HG03135 (cell line): ENCODE data around the gene TEKT4.
"Not testable (repeated sequence)": the region's sequence is repeated elsewhere in the genome, so short reads cannot be mapped to it uniquely, and the experiment has no call there.

ENCODE experiments used
- ATAC-seq: cut with Tn5 transposase; IDR thresholded peaks from one replicate; pipeline ENCODE4 v1.9.1; 2021; ENCODE audit warnings: mild to moderate bottlenecking, moderate library complexity; ENCODE audit not compliant: unreplicated experiment

TEKT4 gene

DNA sequence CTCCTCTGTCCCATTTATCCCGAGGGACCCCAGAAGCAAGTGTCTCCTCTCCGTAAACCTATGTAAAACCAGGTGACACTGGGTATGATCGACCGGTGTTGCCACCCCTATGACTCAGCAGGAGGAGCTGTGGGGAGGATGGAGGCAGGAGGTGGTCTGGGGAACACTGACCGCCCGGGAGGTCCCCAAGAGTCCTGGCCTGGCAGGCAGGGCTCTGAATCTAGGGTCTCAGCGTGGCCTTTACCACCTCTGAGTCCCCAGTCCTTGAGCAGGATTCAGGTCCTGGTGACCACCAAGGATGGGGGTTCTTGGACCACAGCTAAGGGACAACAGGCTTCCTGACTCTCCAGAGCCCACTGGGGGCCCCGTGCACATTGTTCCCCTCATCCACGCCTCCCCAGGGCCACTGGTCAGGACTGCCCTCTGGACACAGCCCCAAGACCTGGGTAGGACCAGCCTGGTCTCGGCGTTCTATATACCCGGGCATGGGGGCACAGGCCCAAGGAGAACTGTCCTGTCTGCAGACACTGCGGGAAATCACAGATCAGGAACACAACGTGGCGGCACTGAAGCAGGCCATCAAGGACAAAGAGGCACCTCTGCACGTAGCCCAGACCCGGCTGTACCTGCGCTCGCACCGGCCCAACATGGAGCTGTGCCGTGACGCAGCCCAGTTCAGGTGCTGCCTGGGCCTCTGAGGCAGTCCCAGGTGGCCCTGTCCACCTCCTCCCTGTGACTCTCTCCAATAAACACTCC lies 4.0 kb downstream of the TEKT4 start:
- no peak for ATAC-seq

DNA sequence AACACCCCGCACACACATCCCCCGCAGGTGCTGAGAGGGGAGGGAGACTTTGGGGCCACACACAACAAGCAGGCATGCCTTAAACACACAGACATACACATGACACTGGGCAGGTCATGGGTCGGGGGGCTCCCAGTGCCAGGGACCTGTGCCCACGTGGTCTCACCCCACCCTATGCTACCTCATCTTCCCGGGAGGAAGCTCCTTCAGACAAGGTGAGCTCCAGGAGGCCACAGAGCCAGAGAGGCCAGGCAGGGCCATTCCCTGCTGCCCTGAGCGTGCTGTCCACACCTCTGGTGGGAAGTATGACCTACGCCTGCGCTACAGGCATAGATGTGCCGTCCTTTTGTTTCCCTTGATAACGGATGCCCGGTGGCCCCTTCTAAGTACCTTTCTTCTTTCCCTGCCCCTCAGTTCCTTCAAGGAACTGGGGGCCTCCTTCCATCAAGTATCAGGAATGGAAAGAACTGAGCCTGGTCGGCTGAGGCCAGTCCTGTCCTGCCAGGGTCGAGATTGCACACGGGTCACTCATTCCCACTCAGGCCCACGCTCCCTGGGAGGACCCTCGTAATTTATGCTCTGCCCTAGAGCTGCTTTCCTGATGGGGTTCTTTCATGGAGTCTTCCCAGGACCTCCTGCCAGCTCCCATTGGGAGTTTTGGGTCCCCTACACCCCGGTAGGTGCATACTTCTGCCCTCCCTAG lies 4.7 kb downstream of the TEKT4 start:
- ATAC-seq = no peak

DNA sequence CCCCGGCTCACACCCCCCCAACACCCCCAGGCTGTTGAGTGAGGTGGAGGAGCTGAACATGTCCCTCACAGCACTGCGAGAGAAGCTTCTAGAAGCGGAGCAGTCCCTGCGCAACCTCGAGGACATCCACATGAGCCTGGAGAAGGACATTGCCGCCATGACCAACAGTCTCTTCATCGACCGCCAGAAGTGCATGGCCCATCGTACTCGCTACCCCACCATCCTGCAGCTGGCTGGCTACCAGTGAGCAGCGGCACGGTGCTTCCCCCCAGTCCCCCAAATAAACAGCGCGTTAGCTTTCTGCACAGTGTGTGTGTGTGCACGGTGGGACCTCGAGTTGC lies 5.3 kb downstream of the TEKT4 start:
- no peak for ATAC-seq

DNA sequence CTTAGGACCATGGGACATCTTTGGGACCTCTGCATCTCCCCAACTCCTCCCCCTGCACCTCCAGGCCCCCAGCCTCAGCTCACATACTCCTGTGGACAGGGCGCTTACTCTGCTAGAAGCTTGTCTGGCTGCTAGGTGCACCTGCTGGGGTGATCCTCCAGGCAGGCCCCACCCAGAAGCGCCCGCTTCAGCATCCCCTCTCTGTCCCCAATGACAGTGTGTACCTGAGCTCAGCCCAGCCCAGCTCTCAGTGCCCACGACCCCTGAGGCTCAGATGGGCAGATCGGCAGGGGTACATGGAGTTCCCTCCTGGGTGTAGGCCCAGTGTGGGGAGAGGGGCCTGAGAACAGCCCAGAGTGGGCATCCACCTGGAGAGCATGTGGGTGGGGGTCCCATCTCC lies 5.9 kb downstream of the TEKT4 start:
- ATAC-seq = no peak

DNA sequence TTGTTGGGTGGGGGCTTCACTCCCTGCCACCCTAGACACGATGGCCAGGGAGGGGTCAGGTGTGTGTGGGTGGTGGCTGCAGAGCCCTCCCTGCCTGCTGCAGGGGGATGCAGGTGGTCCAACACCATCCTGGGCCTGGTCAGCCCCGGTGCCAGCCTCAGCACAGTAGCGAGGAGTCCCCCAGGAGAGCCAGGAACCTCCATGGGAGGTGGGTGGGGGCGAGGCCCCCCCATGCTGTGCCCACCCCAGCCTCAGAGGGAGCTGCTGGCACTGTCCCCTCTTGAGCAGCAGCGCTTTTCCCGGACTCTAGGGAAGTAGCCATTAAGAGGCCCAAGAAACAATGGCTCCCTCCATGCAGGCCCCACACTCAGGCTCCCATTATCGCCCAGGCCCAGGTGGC lies 7.3 kb downstream of the TEKT4 start:
- not testable (repeated sequence) for ATAC-seq

DNA sequence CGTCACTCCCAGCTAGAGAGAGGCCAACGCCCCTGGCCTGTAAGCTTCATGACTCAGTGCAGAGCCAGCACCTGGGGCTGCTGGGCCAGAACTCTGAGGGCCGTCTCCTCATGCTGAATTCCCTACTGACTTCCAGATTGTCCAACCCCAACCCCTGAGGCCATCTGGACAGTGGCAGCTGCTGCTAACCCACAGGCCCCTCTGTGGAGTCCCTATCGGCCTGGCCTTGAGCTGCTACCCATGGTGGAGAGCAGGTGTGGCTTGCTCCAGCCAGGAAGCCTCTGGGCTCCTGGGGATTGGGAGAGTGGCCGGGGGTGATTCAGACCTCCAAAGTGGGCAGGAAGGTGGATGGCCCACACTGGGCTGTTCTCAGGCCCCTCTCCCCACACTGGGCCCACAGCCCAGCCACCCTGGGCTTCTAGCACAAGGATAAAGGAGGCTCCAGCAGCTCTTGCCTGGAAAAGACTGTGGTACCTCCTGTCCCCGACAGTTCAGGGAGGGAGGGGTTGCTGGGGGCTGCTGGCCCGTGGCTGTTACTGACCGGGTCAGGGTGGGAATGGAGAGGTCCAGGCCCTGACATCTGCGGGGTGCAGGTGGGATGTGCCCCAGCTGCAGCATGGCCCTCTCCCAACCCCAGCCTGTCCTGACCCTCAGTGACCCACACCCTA lies 8.2 kb downstream of the TEKT4 start:
- ATAC-seq = no peak

DNA sequence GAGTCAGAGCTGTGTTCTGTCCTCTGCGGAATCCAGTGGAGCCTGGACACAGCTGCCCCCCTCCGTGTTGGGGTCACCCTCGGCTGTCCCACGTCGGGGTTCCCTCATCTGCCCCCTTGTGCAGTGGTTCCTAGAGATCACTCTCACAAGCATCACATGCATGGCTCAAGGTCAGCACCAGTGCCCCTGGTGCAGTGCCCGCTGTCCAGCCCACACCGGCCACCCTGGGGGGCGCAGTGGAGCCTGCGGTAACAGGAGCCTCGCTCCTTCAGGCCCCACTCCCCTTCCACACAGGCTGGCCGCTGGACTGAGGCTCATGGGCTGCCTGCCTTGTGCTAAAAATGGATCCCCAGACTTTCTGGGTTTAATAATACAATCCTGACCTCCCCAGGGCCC lies 8.8 kb downstream of the TEKT4 start:
- ATAC-seq = no peak

DNA sequence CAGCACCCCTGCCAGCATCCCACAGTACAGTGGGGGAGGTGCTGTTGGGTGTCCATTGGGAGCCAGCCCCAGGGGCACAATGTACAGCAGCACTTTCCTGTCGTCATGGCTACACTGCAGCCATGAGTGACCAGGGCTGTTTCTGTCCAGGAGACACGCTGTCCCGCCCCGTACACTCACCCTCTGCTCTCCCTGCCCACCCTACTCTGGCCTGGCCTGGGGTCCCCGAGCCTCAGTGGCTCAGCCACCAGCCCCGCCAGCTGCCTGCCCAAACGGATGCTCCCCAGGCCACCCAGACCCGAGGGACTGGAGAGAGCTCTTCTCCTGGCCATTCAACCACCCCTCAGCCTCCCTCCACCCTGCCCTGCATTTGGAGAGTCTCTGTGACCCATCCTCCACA lies 9.3 kb downstream of the TEKT4 start:
- ATAC-seq = no peak

DNA sequence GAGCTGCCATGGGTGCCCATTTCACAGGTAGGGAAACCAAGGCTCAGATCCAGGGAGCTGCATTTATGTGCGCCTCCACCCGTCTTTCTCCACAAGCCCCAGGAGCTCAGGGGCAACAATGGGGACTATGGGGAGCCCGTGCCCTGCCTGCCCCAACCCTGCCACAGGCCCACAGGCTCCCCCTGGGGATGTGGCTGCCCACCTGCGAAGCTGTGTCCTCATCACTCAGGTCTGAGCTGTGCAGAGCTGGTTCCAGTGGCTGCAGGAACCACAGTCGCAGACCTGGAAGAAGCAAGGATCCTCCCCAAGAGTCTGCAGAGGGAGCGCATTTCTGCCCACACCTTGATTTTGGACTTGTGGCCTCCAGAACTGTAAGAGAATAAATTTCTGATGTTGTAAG lies 9.8 kb downstream of the TEKT4 start:
- ATAC-seq = no peak

DNA sequence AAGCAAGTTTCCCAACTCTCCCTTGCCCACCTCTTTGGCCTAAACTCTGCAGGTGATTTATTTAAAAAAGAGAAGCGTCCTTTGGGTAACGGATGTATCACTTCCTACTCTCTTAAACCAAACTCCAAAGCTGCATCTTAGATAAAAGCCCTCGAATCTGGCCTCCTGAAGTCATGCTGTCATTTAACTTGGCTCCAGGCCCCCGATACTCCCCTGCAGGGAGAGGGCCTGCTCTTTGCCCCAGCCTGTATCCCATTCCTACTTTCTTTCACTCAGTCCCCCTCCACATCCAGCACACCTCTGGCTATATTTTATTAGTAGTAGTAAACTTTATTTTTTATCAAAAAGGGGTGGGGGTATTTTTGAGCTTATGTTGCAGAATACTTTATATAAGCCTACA lies 19.0 kb downstream of the TEKT4 start:
- ATAC-seq = no peak

DNA sequence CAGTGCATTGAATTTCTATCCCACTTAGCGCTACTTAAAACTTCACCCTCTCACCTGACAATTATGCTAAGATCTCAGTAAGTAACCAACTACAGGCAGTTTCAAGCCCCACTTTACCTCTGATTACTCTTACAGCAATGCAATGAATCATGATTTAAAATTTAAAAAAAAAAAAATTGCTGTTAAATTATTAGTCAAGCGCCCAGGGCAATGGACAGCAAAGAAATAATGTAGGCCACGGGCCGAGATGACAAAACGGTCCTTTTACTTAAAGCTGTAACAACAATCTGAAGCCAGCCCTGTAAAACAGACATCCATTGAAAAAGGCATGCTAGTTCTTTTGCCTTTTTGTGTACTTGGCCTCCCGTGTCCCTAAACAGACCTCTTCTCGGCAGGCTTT lies 24.0 kb downstream of the TEKT4 start:
- ATAC-seq = not testable (repeated sequence)

DNA sequence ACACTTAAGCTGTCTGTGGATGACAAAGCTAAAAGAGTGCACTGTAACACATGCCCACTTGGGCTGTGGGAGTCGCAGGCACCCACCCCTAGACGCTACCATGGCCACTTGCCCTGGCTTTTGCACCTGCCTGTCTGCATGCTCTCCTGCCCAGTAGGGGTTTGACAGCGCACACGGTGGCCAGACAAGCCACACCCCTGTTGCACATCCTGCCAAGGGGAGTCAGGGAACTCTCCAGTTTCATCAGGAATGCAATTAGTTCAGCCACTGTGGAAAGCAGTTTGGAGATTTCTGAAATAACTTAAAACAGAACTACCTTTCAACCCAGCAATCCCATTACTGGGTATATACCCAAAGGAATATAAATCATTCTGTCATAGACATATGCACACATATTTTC lies 35.7 kb downstream of the TEKT4 start:
- ATAC-seq = not testable (repeated sequence)

DNA sequence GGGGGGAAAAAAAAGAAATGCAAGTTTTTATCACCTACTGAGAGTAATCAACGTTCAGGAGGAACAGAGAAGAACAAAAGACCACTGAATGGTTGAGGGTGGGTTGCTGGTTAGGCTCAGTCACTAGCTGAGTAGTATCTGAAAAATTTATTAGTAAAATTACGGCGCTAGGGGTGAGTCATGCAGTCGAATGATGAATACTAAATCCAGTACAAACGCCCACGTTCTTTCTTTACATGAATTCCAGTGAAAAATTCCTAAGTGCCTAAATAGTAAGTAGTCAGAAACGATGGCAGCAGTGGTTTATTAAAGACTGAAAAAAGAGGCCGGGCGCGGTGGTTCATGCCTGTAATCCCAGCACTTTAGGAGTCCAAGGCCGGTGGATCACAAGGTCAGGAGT lies 52.0 kb downstream of the TEKT4 start:
- no peak for ATAC-seq

DNA sequence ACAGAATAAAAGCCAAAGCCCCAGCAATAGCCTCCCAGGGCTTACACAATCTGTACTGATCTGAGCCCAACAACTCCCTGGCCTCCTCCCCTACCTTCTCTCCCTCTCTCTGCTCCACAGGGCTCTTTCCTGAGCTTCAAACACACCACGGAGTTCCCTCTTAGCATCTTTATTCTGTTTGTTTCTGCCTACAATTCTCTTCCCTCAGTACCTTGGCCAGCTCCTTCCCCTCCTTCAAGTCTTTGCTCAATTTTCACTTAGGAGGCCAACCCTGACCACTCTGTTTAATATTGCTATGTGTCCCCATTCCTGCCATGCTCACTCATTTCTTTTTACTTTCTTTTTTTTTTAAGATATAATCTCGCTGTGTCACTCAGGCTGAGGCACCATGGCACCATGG lies 53.8 kb downstream of the TEKT4 start:
- ATAC-seq = not testable (repeated sequence)
